ENCODE measurements around the gene TGFBR3.

The TGFBR3 gene

GRCh38 chr1:91805311-91805801, 80.6 kb downstream of the TGFBR3 start:
- H3K27me3 ChIP-seq (ENCODE audit: low read depth, low read length): no peaks in the 10 kb centered on the region
- no peaks in the 10 kb centered on the region for H3K36me3 ChIP-seq (replicated peaks; ENCODE audit: low read depth, low read length)
- H2AFZ ChIP-seq (ENCODE audit: low read depth, low read length): no peak overlapping the region
- H3K9ac ChIP-seq (ENCODE audit: low read length): no peak overlapping the region
- H3K4me1 ChIP-seq (ENCODE audit: low read length): peaks cover 29% of the 10 kb centered on the region
- TF ChIP-seq CTCF (IDR thresholded peaks at IDR 0.05; ENCODE audit: low read depth, low read length): no peak
- no peak for TF ChIP-seq EZH2phosphoT487 (IDR thresholded peaks at IDR 0.05; ENCODE audit: low read depth)
- H3K9me3 ChIP-seq (ENCODE audit: insufficient read depth, low read length): no peaks in the 10 kb centered on the region
- no peaks in the 10 kb centered on the region for H4K20me1 ChIP-seq (ENCODE audit: insufficient read depth, low read length)
- no peak overlapping the region for H3K4me3 ChIP-seq (ENCODE audit: low read length)
- H3K79me2 ChIP-seq (ENCODE audit: low read length): no peaks in the 10 kb centered on the region
- H3K27ac ChIP-seq (ENCODE audit: low read length): no peak overlapping the region
- no peak overlapping the region for H3K4me2 ChIP-seq (ENCODE audit: low read length)

- TF ChIP-seq CTCF (IDR thresholded peaks at IDR 0.05; ENCODE audit: low read depth, low read length): no peak
- TF ChIP-seq EZH2phosphoT487 (IDR thresholded peaks at IDR 0.05; ENCODE audit: low read depth): no peak
- H3K79me2 ChIP-seq (ENCODE audit: low read length): no peaks in the 10 kb centered on the region
- peak overlapping the region; percentile 82 for H3K27ac ChIP-seq (ENCODE audit: low read length)
- no peaks in the 10 kb centered on the region for H3K9me3 ChIP-seq (ENCODE audit: insufficient read depth, low read length)
- H3K27me3 ChIP-seq (ENCODE audit: low read depth, low read length): no peaks in the 10 kb centered on the region
- peak overlapping the region; percentile 75 for H3K4me2 ChIP-seq (ENCODE audit: low read length)
- no peaks in the 10 kb centered on the region for H4K20me1 ChIP-seq (ENCODE audit: insufficient read depth, low read length)
- peak overlapping the region; percentile 75 for H2AFZ ChIP-seq (ENCODE audit: low read depth, low read length)
- peaks cover 27% of the 10 kb centered on the region for H3K4me1 ChIP-seq (ENCODE audit: low read length)
- H3K9ac ChIP-seq (ENCODE audit: low read length): peak overlapping the region; percentile 58; the same call in 1 of the 2 replicates
- peak overlapping the region; percentile 64 for H3K4me3 ChIP-seq (ENCODE audit: low read length)
- no peaks in the 10 kb centered on the region for H3K36me3 ChIP-seq (replicated peaks; ENCODE audit: low read depth, low read length)
Observed at GRCh38 chr1:91804546-91805023, 81.4 kb downstream of the TGFBR3 start.

DNA sequence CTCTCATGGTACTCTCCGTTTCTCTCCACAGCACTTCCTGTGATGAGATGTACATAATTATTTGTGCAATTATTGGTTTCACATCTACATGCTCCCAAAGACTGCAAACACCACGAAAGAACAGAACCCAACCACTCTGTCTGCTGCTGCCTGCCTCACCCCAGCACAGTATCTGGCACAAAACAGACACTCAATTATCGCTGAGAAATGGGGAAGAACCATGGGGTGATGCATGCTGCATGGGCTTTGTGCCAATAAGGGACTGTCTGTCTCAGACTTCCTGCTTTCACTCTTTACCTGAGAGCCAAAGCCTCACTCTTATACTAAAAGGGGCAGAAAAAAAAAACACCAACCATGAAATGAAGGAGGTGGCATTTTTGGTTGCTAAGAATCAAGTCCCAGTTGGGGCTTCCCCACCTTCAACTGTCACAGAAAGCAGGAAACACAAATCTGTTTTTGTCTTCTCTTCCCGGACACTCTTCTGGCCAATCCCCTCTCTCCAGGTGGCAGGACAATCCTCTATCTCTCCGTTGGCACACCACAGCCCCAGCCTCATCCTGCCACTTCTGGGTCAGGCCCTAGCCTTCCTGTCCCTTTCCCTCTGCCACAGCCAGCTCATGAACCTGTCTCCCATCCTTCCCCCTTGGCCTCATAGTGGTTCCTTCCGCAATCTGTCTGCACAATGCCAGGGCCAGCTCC, 82.0 kb downstream of the TGFBR3 start:
- Histone ChIP-seq H3K27ac (ENCODE audit: low read length) (peak overlapping the region; percentile 82), H3K4me2 (ENCODE audit: low read length) (peak overlapping the region; percentile 75), H3K4me3 (ENCODE audit: low read length) (peak overlapping the region; percentile 64), H3K4me1 (ENCODE audit: low read length) (peaks cover 21% of the 10 kb centered on the region), H4K20me1 (ENCODE audit: insufficient read depth, low read length) (no peaks in the 10 kb centered on the region), H3K27me3 (ENCODE audit: low read depth, low read length) (no peaks in the 10 kb centered on the region), H3K36me3 (replicated peaks; ENCODE audit: low read depth, low read length) (no peaks in the 10 kb centered on the region), H3K9me3 (ENCODE audit: insufficient read depth, low read length) (no peaks in the 10 kb centered on the region), H3K79me2 (ENCODE audit: low read length) (no peaks in the 10 kb centered on the region), H2AFZ (ENCODE audit: low read depth, low read length) (peak overlapping the region; percentile 75), H3K9ac (ENCODE audit: low read length) (peak overlapping the region; percentile 58; the same call in 1 of the 2 replicates)
- TF ChIP-seq CTCF (IDR thresholded peaks at IDR 0.05; ENCODE audit: low read depth, low read length) (no peak), EZH2phosphoT487 (IDR thresholded peaks at IDR 0.05; ENCODE audit: low read depth) (no peak)

GRCh38 chr1:91803123-91803522, 82.8 kb downstream of the TGFBR3 start:
- peaks cover 21% of the 10 kb centered on the region for H3K4me1 ChIP-seq (ENCODE audit: low read length)
- H3K4me3 ChIP-seq (ENCODE audit: low read length): no peak overlapping the region
- H2AFZ ChIP-seq (ENCODE audit: low read depth, low read length): no peak overlapping the region
- no peak for TF ChIP-seq EZH2phosphoT487 (IDR thresholded peaks at IDR 0.05; ENCODE audit: low read depth)
- TF ChIP-seq CTCF (IDR thresholded peaks at IDR 0.05; ENCODE audit: low read depth, low read length): no peak
- H3K79me2 ChIP-seq (ENCODE audit: low read length): no peaks in the 10 kb centered on the region
- H3K27ac ChIP-seq (ENCODE audit: low read length): peak overlapping the region; percentile 82; the same call in 1 of the 2 replicates
- no peaks in the 10 kb centered on the region for H4K20me1 ChIP-seq (ENCODE audit: insufficient read depth, low read length)
- H3K27me3 ChIP-seq (ENCODE audit: low read depth, low read length): no peaks in the 10 kb centered on the region
- peak overlapping the region; percentile 15; the same call in 1 of the 2 replicates for H3K9ac ChIP-seq (ENCODE audit: low read length)
- H3K36me3 ChIP-seq (replicated peaks; ENCODE audit: low read depth, low read length): no peaks in the 10 kb centered on the region
- peak overlapping the region; percentile 75; the same call in 1 of the 2 replicates for H3K4me2 ChIP-seq (ENCODE audit: low read length)
- no peaks in the 10 kb centered on the region for H3K9me3 ChIP-seq (ENCODE audit: insufficient read depth, low read length)

Data from OCI-LY3 (cell line).